AG04449 (cell line): ENCODE data around the gene SIGLEC14.
A peak's percentile ranks its signal among the peaks of the same experiment; 100 is the strongest.
"Not testable (repeated sequence)": the region's sequence is repeated elsewhere in the genome, so short reads cannot be mapped to it uniquely, and the experiment has no call there.

ENCODE experiments used
- CTCF ChIA-PET: fragments of 350-600 bp; formaldehyde crosslinking; extraction: SDS; loops from one replicate; lab custom pipeline; 2021; ENCODE audit warnings: antibody characterized with exemption; lab: Yijun Ruan, JAX
- POLR2A ChIA-PET: fragments of 400-600, 350-600 bp; formaldehyde crosslinking; extraction: SDS; loops from one replicate; lab custom pipeline; 2020; ENCODE audit warnings: antibody characterized with exemption, inconsistent platforms; lab: Yijun Ruan, JAX
- DNase-seq: peaks from one replicate; pipeline ENCODE4 v3.0.0-alpha.2; 2010; ENCODE audit warnings: low read depth, low spot score
- H3K4me3 ChIP-seq: 2 replicates; pipeline ENCODE4 v1.5.1; 2011; ENCODE audit warnings: low read depth, mild to moderate bottlenecking, control low read depth, low read length
- TF ChIP-seq, protein P1 (sequence below): IDR thresholded peaks from one replicate; pipeline ENCODE4 v1.5.1; 2011; ENCODE audit warnings: mild to moderate bottlenecking, moderate library complexity, low read length, control low read depth, inconsistent platforms; ENCODE audit not compliant: insufficient read depth; ENCODE audit errors: missing control alignments

The SIGLEC14 gene

GRCh38 chr19:51676566-51677083 lies 30.0 kb upstream of the SIGLEC14 start:
- ChIA-PET POLR2A (no interaction called here), CTCF (interaction anchor here (1.1 to 4.8 kb wide), 2 partner anchors 17 to 20 kb away, joined by 3 to 49 read pairs; no protein-coding TSS in a partner anchor)
- H3K4me3 ChIP-seq: no peak overlapping the region
- DNase-seq: no peak
- TF ChIP-seq, protein P1, sequence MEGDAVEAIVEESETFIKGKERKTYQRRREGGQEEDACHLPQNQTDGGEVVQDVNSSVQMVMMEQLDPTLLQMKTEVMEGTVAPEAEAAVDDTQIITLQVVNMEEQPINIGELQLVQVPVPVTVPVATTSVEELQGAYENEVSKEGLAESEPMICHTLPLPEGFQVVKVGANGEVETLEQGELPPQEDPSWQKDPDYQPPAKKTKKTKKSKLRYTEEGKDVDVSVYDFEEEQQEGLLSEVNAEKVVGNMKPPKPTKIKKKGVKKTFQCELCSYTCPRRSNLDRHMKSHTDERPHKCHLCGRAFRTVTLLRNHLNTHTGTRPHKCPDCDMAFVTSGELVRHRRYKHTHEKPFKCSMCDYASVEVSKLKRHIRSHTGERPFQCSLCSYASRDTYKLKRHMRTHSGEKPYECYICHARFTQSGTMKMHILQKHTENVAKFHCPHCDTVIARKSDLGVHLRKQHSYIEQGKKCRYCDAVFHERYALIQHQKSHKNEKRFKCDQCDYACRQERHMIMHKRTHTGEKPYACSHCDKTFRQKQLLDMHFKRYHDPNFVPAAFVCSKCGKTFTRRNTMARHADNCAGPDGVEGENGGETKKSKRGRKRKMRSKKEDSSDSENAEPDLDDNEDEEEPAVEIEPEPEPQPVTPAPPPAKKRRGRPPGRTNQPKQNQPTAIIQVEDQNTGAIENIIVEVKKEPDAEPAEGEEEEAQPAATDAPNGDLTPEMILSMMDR: no peak

GRCh38 chr19:51675911-51676565 lies 29.4 kb upstream of the SIGLEC14 start:
- CTCF ChIA-PET: interaction anchor here (0.8 to 4.8 kb wide), 5 partner anchors 8 to 316 kb away, joined by 3 to 49 read pairs (median 4); no protein-coding TSS in a partner anchor
- DNase-seq, POLR2A ChIA-PET, H3K4me3 ChIP-seq: not testable (repeated sequence)
- TF ChIP-seq, protein P1: peak; percentile 35

- TF ChIP-seq, protein P1: no peak
- ChIA-PET CTCF (interaction anchor here (4.5 kb wide), 1 partner anchor 9 kb away, joined by 59 read pairs; no protein-coding TSS in a partner anchor), POLR2A (no interaction called here)
- no peak for DNase-seq
- no peak overlapping the region for H3K4me3 ChIP-seq
These were observed 21.6 kb upstream of the SIGLEC14 start for GRCh38 chr19:51668216-51668615.

DNA sequence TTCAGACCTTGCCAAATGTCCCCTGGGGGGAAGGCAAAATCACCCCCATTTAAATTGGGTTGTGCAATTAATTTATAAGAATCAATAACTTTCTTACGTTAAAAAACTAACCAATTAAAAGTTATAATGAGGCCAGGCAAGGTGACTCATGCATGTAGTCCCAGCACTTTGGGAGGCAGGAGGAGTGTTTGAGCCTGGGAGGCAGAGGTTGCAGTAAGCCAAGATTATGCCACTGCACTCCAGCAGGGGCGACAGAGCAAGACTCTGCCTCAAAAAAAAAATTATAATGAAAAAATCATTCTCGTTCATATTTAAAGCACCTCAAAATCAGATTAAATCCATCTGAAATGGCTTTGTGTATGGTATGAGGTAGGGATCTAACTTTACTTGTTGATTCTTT lies 18.4 kb upstream of the SIGLEC14 start:
- TF ChIP-seq, protein P1: no peak
- no peak overlapping the region for H3K4me3 ChIP-seq
- CTCF ChIA-PET: interaction anchor here (0.8 to 7.2 kb wide), 4 partner anchors 9 to 113 kb away, joined by 3 to 41 read pairs (median 4); no protein-coding TSS in a partner anchor
- POLR2A ChIA-PET: no interaction called here
- no peak for DNase-seq

- DNase-seq: no peak
- ChIA-PET CTCF (interaction anchor here (1.6 to 7.2 kb wide), 3 partner anchors 19 to 193 kb away, joined by 5 to 41 read pairs (median 5); no protein-coding TSS in a partner anchor), POLR2A (no interaction called here)
- TF ChIP-seq, protein P1: no peak
- H3K4me3 ChIP-seq: no peak overlapping the region
These were observed 17.5 kb upstream of the SIGLEC14 start for GRCh38 chr19:51664131-51664530.

DNA sequence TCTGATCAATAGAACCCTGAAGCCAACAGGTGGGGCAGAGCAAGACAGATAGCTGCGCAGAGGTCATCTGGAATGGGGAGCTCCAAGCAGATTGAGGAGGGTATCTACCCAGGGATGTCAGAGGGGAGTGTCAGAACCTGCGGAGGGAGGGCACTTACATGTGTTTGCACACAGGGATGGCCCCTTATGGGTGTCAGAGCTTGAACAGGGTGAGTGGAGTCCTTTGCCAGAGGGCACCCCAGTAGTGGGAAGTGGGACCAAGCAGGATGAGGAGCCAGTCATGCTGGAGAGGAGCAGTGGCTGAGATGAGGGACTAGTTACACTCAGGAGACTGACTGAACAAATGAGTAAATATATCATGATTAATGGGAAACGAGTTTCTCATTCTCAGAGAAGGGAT lies 17.0 kb upstream of the SIGLEC14 start:
- TF ChIP-seq, protein P1: no peak
- ChIA-PET POLR2A (no interaction called here), CTCF (interaction anchor here (1.0 to 7.2 kb wide), 4 partner anchors 19 to 192 kb away, joined by 3 to 41 read pairs (median 5); no protein-coding TSS in a partner anchor)
- no peak for DNase-seq
- no peak overlapping the region for H3K4me3 ChIP-seq
